Measurements from ENCODE around the gene PDAP1.
A peak's percentile ranks its signal among the peaks of the same experiment; 100 is the strongest.

DNA sequence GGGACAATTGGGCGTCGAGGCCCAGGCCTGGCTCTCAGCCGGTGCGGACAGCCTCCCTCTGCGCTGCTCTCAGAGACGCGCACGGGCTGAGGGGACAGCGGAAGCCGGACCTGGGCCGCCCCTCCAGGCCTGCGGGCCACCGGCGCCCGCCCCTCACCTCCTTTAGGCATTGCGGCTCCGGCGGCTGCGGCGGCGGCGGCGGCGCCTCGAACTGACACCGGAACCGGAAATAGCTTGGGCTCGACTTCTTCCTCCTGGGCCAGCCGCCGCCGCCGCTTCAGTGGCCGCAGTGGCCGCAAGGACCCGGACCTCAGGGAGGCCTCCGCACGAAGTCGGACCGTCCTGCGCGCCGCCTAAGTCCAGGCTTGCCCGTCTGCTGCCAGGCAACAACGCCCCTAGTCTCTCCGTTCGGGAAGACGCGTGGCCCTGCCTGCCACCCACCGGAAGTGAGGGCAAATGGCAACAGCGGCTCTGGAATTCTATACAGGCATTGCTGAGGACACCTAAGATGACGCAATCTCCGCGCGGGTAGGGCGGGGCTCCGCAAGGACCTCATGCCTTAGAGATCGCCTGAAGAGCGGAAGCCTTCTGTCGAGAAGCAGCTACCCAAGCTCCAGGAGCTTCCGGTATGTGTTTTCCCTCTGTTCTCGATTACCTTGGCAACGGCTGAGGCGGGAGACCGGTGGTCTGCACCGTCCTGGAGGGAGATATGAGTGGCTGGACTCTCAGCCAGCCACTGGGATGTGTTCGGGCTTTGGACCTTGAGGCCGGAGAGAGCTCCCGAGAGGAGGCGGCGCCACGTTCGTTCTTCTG, at the start of gene PDAP1, which contains the start of gene BUD31:
- TF ChIP-seq POLR2A (IDR thresholded peaks at IDR 0.05), result peak; percentile 69 to 94
- TF ChIP-seq, protein P1, sequence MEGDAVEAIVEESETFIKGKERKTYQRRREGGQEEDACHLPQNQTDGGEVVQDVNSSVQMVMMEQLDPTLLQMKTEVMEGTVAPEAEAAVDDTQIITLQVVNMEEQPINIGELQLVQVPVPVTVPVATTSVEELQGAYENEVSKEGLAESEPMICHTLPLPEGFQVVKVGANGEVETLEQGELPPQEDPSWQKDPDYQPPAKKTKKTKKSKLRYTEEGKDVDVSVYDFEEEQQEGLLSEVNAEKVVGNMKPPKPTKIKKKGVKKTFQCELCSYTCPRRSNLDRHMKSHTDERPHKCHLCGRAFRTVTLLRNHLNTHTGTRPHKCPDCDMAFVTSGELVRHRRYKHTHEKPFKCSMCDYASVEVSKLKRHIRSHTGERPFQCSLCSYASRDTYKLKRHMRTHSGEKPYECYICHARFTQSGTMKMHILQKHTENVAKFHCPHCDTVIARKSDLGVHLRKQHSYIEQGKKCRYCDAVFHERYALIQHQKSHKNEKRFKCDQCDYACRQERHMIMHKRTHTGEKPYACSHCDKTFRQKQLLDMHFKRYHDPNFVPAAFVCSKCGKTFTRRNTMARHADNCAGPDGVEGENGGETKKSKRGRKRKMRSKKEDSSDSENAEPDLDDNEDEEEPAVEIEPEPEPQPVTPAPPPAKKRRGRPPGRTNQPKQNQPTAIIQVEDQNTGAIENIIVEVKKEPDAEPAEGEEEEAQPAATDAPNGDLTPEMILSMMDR (IDR thresholded peaks at IDR 0.05), result peak in 3 of 6 experiments; percentile 24 to 49 (median 37)
